ENCODE measurements around the gene IQSEC1. TPM values are rescaled to one million over a fixed set of nuclear protein-coding genes. Genes with fewer than 3 reads are reported as not detected.

IQSEC1 gene
- total RNA-seq, 2 experiments from 2014 or later = 59.5 to 64.6 TPM

DNA sequence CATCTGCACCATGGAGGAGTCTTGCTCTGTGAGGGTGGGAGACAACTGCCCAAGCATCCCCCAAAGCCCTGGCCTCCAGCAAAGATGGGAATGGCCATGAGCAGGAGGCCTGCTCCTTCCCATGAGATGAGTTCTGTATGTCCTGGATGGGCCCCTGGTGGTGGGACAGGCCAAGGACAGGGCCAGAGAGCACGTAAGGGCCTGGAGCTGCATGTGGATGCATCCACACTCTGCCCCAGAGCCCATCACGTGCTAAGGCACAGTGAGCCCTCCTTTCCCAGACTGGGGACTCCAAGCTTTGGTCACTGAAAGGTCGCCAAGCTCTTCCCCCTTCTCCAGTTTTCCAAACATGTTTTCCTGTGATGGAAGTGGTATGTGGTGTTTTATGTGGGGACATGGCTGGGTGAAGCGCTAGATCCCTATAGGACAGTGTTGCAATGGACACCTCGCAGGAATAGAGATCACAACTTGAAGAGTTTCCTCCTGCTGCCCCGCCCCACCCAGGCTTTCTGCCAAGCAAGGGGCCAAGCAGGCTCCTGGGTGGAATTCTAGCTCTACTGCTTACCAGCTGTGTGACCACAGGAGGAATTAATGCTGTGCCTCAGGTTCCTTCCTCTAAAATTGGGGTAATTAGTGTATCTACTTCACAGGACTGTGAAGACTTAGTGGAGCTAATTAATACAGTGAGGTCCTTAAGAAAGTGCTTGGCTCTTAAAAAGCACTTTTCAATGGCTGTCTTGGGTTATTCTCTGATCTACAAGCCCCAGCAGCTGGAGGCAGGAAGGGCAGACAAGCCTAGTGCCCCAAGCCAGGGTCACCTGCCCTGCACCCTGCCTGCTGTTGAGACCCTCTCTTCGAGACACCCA, 125.5 kb downstream of the IQSEC1 start:
- Mint-ChIP-seq H3K27ac (no peak overlapping the region), H3K4me1 (peaks cover 36% of the 10 kb centered on the region), H3K27me3 (no peaks in the 10 kb centered on the region), H3K9me3 (no peaks in the 10 kb centered on the region), H3K36me3 (peaks cover 3% of the 10 kb centered on the region), H3K4me3 (no peak overlapping the region)
- DNase-seq (no peak), ATAC-seq (ENCODE audit: low read depth) (no peak)
- POLR2A ChIA-PET = no interaction called here

GRCh38 chr3:12946649-12947316, 126.4 kb downstream of the IQSEC1 start:
- POLR2A ChIA-PET = no interaction called here
- H3K4me3 Mint-ChIP-seq = no peak overlapping the region
- DNase-seq (no peak), ATAC-seq (ENCODE audit: low read depth) (no peak)
- H3K9me3 Mint-ChIP-seq = no peaks in the 10 kb centered on the region
- peaks cover 3% of the 10 kb centered on the region for H3K36me3 Mint-ChIP-seq
- no peaks in the 10 kb centered on the region for H3K27me3 Mint-ChIP-seq
- no peak overlapping the region for H3K27ac Mint-ChIP-seq
- peaks cover 34% of the 10 kb centered on the region for H3K4me1 Mint-ChIP-seq

DNA sequence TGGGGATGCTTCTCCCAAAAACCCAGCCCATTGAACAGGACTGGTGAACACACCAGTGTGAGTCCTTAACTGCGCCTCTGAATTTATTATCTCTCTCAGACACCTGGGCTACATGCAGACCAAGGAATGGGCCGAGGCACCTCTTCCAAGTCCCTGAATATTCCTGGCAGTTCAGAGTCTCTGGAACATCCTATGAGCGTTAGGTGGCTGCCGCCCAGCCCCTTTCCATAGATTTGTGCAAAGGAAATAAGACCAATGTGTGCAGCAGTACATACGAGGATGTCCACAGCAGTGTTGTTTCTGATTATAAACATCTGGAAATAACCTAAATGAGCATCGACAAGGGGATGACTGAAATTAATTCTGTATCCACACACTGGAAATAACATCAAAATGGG, 127.0 kb downstream of the IQSEC1 start:
- no peak for ATAC-seq (ENCODE audit: low read depth)
- Mint-ChIP-seq H3K27me3 (no peaks in the 10 kb centered on the region), H3K4me3 (no peak overlapping the region), H3K4me1 (peaks cover 34% of the 10 kb centered on the region), H3K36me3 (peaks cover 2% of the 10 kb centered on the region), H3K9me3 (no peaks in the 10 kb centered on the region), H3K27ac (no peak overlapping the region)
- POLR2A ChIA-PET = no interaction called here
- DNase-seq = no peak

DNA sequence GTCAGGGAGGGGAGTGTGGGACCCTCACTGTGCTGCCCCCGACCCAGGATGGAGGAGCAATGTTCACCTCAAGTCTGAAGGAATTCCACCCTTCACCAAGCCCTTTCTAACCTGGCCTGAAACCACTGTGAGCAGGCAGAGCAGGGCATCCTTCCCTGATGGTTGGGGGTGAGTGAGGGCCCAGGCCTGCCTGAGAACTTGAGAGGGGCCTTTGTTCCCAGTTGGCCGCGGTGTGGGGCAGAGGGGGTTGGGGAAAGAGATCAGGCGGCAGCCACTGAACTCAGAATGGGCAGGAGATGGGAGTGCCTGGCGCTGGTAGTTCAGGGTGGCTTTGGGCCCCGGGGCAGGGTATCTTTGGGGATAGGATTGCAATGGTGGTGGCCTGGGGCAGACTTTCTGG, 128.4 kb downstream of the IQSEC1 start:
- no peaks in the 10 kb centered on the region for H3K27me3 Mint-ChIP-seq
- H3K4me3 Mint-ChIP-seq = no peak overlapping the region
- POLR2A ChIA-PET = interaction anchor here (0.6 kb wide), 1 partner anchor 330 kb away, joined by 3 read pairs; no protein-coding TSS in a partner anchor

GRCh38 chr3:12944413-12944812, 128.8 kb downstream of the IQSEC1 start:
- H3K27me3 Mint-ChIP-seq = no peaks in the 10 kb centered on the region
- DNase-seq = no peak
- peaks cover 24% of the 10 kb centered on the region for H3K4me1 Mint-ChIP-seq
- H3K36me3 Mint-ChIP-seq = peaks cover 2% of the 10 kb centered on the region
- POLR2A ChIA-PET = no interaction called here
- H3K27ac Mint-ChIP-seq = no peak overlapping the region
- no peak overlapping the region for H3K4me3 Mint-ChIP-seq
- ATAC-seq (ENCODE audit: low read depth) = no peak
- H3K9me3 Mint-ChIP-seq = no peaks in the 10 kb centered on the region

More for the DNA sequence above, 128.4 kb downstream of the IQSEC1 start:
- Mint-ChIP-seq H3K27ac (no peak overlapping the region), H3K36me3 (peaks cover 2% of the 10 kb centered on the region), H3K9me3 (no peaks in the 10 kb centered on the region), H3K4me1 (peaks cover 28% of the 10 kb centered on the region)
- DNase-seq (no peak), ATAC-seq (ENCODE audit: low read depth) (no peak)

GRCh38 chr3:12943124-12944021, 129.9 kb downstream of the IQSEC1 start:
- ATAC-seq (ENCODE audit: low read depth) (no peak), DNase-seq (no peak)
- no peak overlapping the region for H3K4me3 Mint-ChIP-seq
- H3K36me3 Mint-ChIP-seq = peaks cover 2% of the 10 kb centered on the region
- H3K27ac Mint-ChIP-seq = no peak overlapping the region
- POLR2A ChIA-PET = no interaction called here
- peaks cover 13% of the 10 kb centered on the region for H3K4me1 Mint-ChIP-seq
- no peaks in the 10 kb centered on the region for H3K9me3 Mint-ChIP-seq
- no peaks in the 10 kb centered on the region for H3K27me3 Mint-ChIP-seq

DNA sequence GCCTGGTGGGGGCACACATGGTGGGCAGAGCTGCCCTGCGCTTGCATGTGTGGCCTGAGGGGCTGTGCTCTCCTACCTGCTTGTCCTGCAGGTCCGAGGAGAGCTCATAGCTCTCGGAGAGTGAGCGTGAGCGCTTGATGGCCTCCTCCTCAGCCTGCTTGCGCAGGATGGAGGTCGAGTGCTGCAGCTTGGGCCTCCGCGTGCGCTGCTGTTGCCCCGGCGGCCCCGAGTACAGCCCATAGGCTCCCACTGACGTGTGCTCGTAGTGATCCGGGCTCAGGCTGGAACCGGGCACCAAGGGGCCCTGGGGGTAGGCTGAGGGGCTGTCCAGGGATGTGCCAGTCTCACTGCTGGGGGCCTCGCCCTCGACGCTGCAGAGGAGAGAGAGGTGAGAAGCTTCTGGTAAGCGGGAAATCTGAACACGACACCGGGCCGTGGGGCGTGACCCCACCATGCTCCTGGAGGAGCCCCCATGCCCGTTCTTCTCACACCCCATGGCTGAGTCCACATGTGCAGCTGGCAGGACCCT, 131.7 kb downstream of the IQSEC1 start:
- Mint-ChIP-seq H3K4me3 (no peak overlapping the region), H3K4me1 (no peaks in the 10 kb centered on the region), H3K27ac (no peak overlapping the region), H3K36me3 (no peaks in the 10 kb centered on the region), H3K27me3 (no peaks in the 10 kb centered on the region), H3K9me3 (no peaks in the 10 kb centered on the region)
- ATAC-seq (ENCODE audit: low read depth) = no peak
- DNase-seq = no peak
- POLR2A ChIA-PET = no interaction called here

- DNase-seq (no peak), ATAC-seq (ENCODE audit: low read depth) (no peak)
- no peaks in the 10 kb centered on the region for H3K36me3 Mint-ChIP-seq
- no peak overlapping the region for H3K27ac Mint-ChIP-seq
- no peaks in the 10 kb centered on the region for H3K9me3 Mint-ChIP-seq
- POLR2A ChIA-PET = no interaction called here
- no peaks in the 10 kb centered on the region for H3K4me1 Mint-ChIP-seq
- no peaks in the 10 kb centered on the region for H3K27me3 Mint-ChIP-seq
- H3K4me3 Mint-ChIP-seq = no peak overlapping the region
Observed at GRCh38 chr3:12940854-12941253, 132.4 kb downstream of the IQSEC1 start.

GRCh38 chr3:12939137-12939536, 134.1 kb downstream of the IQSEC1 start:
- Mint-ChIP-seq H3K9me3 (no peaks in the 10 kb centered on the region), H3K27me3 (no peaks in the 10 kb centered on the region), H3K4me1 (peaks cover 1% of the 10 kb centered on the region), H3K27ac (no peak overlapping the region), H3K36me3 (peaks cover 2% of the 10 kb centered on the region), H3K4me3 (no peak overlapping the region)
- DNase-seq (no peak), ATAC-seq (ENCODE audit: low read depth) (no peak)
- POLR2A ChIA-PET = no interaction called here

DNA sequence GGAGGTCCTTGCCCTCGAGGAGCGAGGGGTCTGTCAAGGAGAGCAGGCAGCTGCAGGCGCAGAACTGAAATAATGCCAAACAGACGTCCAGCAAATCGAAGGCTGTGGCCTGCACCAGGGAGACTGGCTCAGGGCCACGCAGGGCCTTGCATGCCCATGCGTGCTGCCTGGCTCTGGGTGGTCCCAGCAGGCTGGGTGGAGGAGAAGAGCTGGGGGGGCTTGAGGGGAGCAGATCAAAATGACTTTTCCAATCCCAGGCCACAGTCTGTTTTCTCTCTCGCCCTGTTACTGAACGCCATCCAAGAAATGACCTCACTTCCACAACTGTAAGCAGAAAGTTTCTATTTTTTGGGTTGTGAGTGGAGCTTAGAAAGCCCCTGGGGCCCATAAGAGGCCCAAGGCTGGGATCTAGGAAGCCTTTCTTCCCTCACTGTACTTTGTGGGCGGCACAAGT, 134.9 kb downstream of the IQSEC1 start:
- Mint-ChIP-seq H3K4me1 (peaks cover 1% of the 10 kb centered on the region), H3K36me3 (peaks cover 2% of the 10 kb centered on the region), H3K9me3 (no peaks in the 10 kb centered on the region), H3K27me3 (no peaks in the 10 kb centered on the region), H3K4me3 (no peak overlapping the region), H3K27ac (no peak overlapping the region)
- POLR2A ChIA-PET = no interaction called here
- ATAC-seq (ENCODE audit: low read depth) = no peak
- no peak for DNase-seq

- POLR2A ChIA-PET = no interaction called here
- no peaks in the 10 kb centered on the region for H3K27me3 Mint-ChIP-seq
Observed at GRCh38 chr3:12935861-12936830, 137.1 kb downstream of the IQSEC1 start.

DNA sequence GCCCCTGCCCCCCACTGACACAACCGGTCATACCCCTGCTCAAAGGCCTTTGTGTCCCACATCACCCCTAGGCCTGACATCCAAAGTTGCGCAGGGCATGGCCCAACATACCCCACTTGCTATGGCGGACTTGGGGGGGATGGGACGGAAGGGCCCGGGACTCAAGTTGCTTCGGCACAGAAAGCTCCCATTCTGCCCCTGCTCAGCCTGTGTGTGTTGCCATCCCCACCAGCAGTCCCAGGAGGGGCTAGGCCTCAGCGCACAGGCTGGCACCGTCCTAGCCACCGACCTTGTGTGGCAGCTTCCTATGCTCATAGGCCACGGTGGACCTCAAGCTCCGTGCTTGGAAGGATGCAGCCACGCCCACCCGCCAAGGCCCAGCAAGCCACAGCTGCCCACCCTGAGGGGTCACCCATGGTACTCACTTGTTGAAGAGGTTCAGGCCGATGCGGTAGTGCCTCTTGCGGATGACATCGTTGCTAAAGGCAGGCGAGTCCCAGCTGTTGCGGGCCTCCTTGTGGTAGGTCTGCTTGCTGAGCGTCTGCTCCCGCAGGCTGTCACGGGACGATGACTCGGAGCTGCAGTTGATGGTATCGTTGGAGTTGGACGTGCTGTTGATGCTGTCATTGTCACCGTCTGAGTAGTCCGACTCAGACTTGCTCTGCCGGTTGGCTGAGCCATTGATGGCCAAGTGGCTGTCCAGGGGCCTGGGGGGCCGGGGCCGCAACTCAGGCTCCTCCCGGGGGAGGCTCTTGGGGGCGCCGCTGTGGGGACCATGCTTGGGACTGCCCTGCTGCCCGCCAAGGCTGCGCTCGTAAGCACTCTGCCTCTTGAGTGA, 138.0 kb downstream of the IQSEC1 start:
- no peaks in the 10 kb centered on the region for H3K9me3 Mint-ChIP-seq
- POLR2A ChIA-PET = no interaction called here
- H3K27ac Mint-ChIP-seq = no peak overlapping the region
- ATAC-seq (ENCODE audit: low read depth) = no peak
- no peaks in the 10 kb centered on the region for H3K27me3 Mint-ChIP-seq
- H3K36me3 Mint-ChIP-seq = peaks cover 3% of the 10 kb centered on the region
- no peak for DNase-seq
- peaks cover 3% of the 10 kb centered on the region for H3K4me1 Mint-ChIP-seq
- H3K4me3 Mint-ChIP-seq = no peak overlapping the region

More at GRCh38 chr3:12935861-12936830, 137.1 kb downstream of the IQSEC1 start:
- Mint-ChIP-seq H3K9me3 (no peaks in the 10 kb centered on the region), H3K4me1 (peaks cover 1% of the 10 kb centered on the region), H3K4me3 (no peak overlapping the region), H3K27ac (no peak overlapping the region), H3K36me3 (peaks cover 3% of the 10 kb centered on the region)
- ATAC-seq (ENCODE audit: low read depth) (no peak), DNase-seq (no peak)
